ENCODE results near the gene PDZRN3.
A peak's percentile ranks its signal among the peaks of the same experiment; 100 is the strongest.

Gene PDZRN3

GRCh38 chr3:73549051-73549600, 75.6 kb downstream of the PDZRN3 start:
- TF ChIP-seq CTCF (IDR thresholded peaks at IDR 0.05; ENCODE audit: control insufficient read depth, insufficient read depth, low read depth, low read length, missing control alignments) = no peak
- no peak for DNase-seq (ENCODE audit: low read depth)
- H3K4me3 ChIP-seq (ENCODE audit: control insufficient read depth, low read depth, low read length) = no peak overlapping the region

GRCh38 chr3:73548436-73548835, 76.3 kb downstream of the PDZRN3 start:
- H3K4me3 ChIP-seq (ENCODE audit: control insufficient read depth, low read depth, low read length) = no peak overlapping the region
- no peak for DNase-seq (ENCODE audit: low read depth)

GRCh38 chr3:73547427-73548248, 77.1 kb downstream of the PDZRN3 start:
- H3K4me3 ChIP-seq (ENCODE audit: control insufficient read depth, low read depth, low read length) = peak overlapping the region; percentile 18
- TF ChIP-seq CTCF (IDR thresholded peaks at IDR 0.05; ENCODE audit: control insufficient read depth, insufficient read depth, low read depth, low read length, missing control alignments) = no peak
- peak; percentile 96 for DNase-seq (ENCODE audit: low read depth)

More at GRCh38 chr3:73548436-73548835, 76.3 kb downstream of the PDZRN3 start:
- TF ChIP-seq CTCF (IDR thresholded peaks at IDR 0.05; ENCODE audit: control insufficient read depth, insufficient read depth, low read depth, low read length, missing control alignments) = no peak

GRCh38 chr3:73546961-73547360, 77.8 kb downstream of the PDZRN3 start:
- TF ChIP-seq CTCF (IDR thresholded peaks at IDR 0.05; ENCODE audit: control insufficient read depth, insufficient read depth, low read depth, low read length, missing control alignments) = no peak
- peak; percentile 83 for DNase-seq (ENCODE audit: low read depth)
- H3K4me3 ChIP-seq (ENCODE audit: control insufficient read depth, low read depth, low read length) = peak overlapping the region; percentile 18; the same call in 1 of the 2 replicates

GRCh38 chr3:73543412-73543811, 81.3 kb downstream of the PDZRN3 start:
- DNase-seq (ENCODE audit: low read depth) = no peak
- TF ChIP-seq CTCF (IDR thresholded peaks at IDR 0.05; ENCODE audit: control insufficient read depth, insufficient read depth, low read depth, low read length, missing control alignments) = no peak

GRCh38 chr3:73542136-73542535, 82.6 kb downstream of the PDZRN3 start:
- no peak for DNase-seq (ENCODE audit: low read depth)
- no peak overlapping the region for H3K4me3 ChIP-seq (ENCODE audit: control insufficient read depth, low read depth, low read length)
- TF ChIP-seq CTCF (IDR thresholded peaks at IDR 0.05; ENCODE audit: control insufficient read depth, insufficient read depth, low read depth, low read length, missing control alignments) = no peak

More at GRCh38 chr3:73543412-73543811, 81.3 kb downstream of the PDZRN3 start:
- H3K4me3 ChIP-seq (ENCODE audit: control insufficient read depth, low read depth, low read length) = no peak overlapping the region
